ENCODE results near the gene CDIPT. TPM values are rescaled to one million over a fixed set of nuclear protein-coding genes. Genes with fewer than 3 reads are reported as not detected.

CDIPT gene
- total and polyA plus RNA-seq, 2 of the 13 experiments (the other 11 are each of a cell fraction or from before 2014, with no cell fraction given) = 54.9 to 97.5 TPM

GRCh38 chr16:29809031-29809747, 53.8 kb downstream of the CDIPT start (continued):
- TF ChIP-seq ZNF615 (CRISPR knock-in tag; IDR thresholded peaks at IDR 0.05; ENCODE audit: borderline replicate concordance) (no peak), NRL (CRISPR knock-in tag; IDR thresholded peaks at IDR 0.05; ENCODE audit: borderline replicate concordance) (peak; percentile 46; the same call in 1 of the 2 replicates), GABPB1 (CRISPR knock-in tag; IDR thresholded peaks at IDR 0.05) (no peak; the same call in 1 of the 2 replicates), HOXD1 (CRISPR knock-in tag; IDR thresholded peaks at IDR 0.05) (no peak), PRDM4 (CRISPR knock-in tag; IDR thresholded peaks at IDR 0.05; ENCODE audit: borderline replicate concordance) (no peak), FOSL2 (CRISPR knock-in tag; IDR thresholded peaks at IDR 0.05) (no peak), MAZ (IDR thresholded peaks at IDR 0.05; ENCODE audit: borderline replicate concordance, low read depth, low read length) (no peak), MAZ (CRISPR knock-in tag; IDR thresholded peaks at IDR 0.05; ENCODE audit: low read depth) (no peak), POGZ (CRISPR knock-in tag; IDR thresholded peaks at IDR 0.05) (no peak), ZNF614 (CRISPR knock-in tag; IDR thresholded peaks at IDR 0.05; ENCODE audit: borderline replicate concordance) (no peak), TBX2 (CRISPR knock-in tag; IDR thresholded peaks at IDR 0.05; ENCODE audit: borderline replicate concordance) (no peak; the same call in 1 of the 2 replicates), CEBPG (CRISPR knock-in tag; IDR thresholded peaks at IDR 0.05) (no peak), ZEB1 (IDR thresholded peaks at IDR 0.05; ENCODE audit: insufficient replicate concordance, low read depth) (no peak), TSC22D2 (CRISPR knock-in tag; IDR thresholded peaks at IDR 0.05; ENCODE audit: borderline replicate concordance) (no peak), REXO4 (CRISPR knock-in tag; IDR thresholded peaks at IDR 0.05; ENCODE audit: borderline replicate concordance) (no peak), GFI1 (CRISPR knock-in tag; IDR thresholded peaks at IDR 0.05; ENCODE audit: borderline replicate concordance) (no peak), GABPA (IDR thresholded peaks at IDR 0.05; ENCODE audit: low read depth, low read length) (no peak), GABPA (CRISPR knock-in tag; IDR thresholded peaks at IDR 0.05; ENCODE audit: low read depth) (no peak), ZNF335 (CRISPR knock-in tag; IDR thresholded peaks at IDR 0.05) (no peak), ZNF512 (CRISPR knock-in tag; IDR thresholded peaks at IDR 0.05) (no peak), ZNF781 (CRISPR knock-in tag; IDR thresholded peaks at IDR 0.05; ENCODE audit: borderline replicate concordance, not compliant biosample characterization) (no peak), NFYC (CRISPR knock-in tag; IDR thresholded peaks at IDR 0.05) (no peak), ZNF138 (CRISPR knock-in tag; IDR thresholded peaks at IDR 0.05; ENCODE audit: low read depth) (0 out of 2 replicates have a peak, but pooled peaks have one; percentile 30), CC2D1A (CRISPR knock-in tag; IDR thresholded peaks at IDR 0.05) (no peak), HOMEZ (CRISPR knock-in tag; IDR thresholded peaks at IDR 0.05; ENCODE audit: low read depth) (no peak)
